GM12878 (cell line): ENCODE measurements around the gene ZNF267. TPM values are rescaled to one million over a fixed set of nuclear protein-coding genes. Genes with fewer than 3 reads are reported as not detected.
"Not testable (repeated sequence)": the region's sequence is repeated elsewhere in the genome, so short reads cannot be mapped to it uniquely, and the experiment has no call there.

ENCODE experiments used
- ATAC-seq: fragments of 200-7000 bp; cut with Tn5 transposase; 3 replicates; pipeline ENCODE4 v1.9.1; 2020; ENCODE audit warnings: mild to moderate bottlenecking, moderate library complexity
- BruUV-seq: library from RNA; stranded (reverse); fragments of 400-500 nt; replicated peaks from 2 replicates; lab custom pipeline; 2021; lab: Mats Ljungman, UMichigan
- CTCF ChIA-PET: fragments of 300-600 bp; sonication (Branson Sonifier 250); formaldehyde crosslinking; extraction: SDS; loops from one replicate; lab custom pipeline; 2021; ENCODE audit warnings: inconsistent platforms; lab: Yijun Ruan, JAX
- POLR2A ChIA-PET: fragments of 350-600 bp; formaldehyde crosslinking; extraction: SDS; loops from one replicate; lab custom pipeline; 2021; ENCODE audit warnings: inconsistent platforms; lab: Charles Lee
- RAD21 ChIA-PET: fragments of 300-600 bp; sonication (Branson Sonifier 250); formaldehyde crosslinking; loops from one replicate; lab custom pipeline; 2023; ENCODE audit warnings: antibody characterized with exemption; ENCODE audit not compliant: unreplicated experiment; lab: Charles Lee
- SMC1A ChIA-PET: fragments of 300-600 bp; sonication (Branson Sonifier 250); formaldehyde crosslinking; loops from one replicate; lab custom pipeline; 2023; ENCODE audit not compliant: unreplicated experiment, uncharacterized antibody; lab: Charles Lee
- DNase-seq: peaks from one replicate; pipeline ENCODE4 v3.0.0-alpha.2; 2011; ENCODE audit warnings: low read depth, low spot score
- FAIRE-seq: peaks from 3 replicates; lab custom pipeline; 2011; peaks lifted over from hg19 to GRCh38; lab: Jason Lieb, UNC
- H2AFZ ChIP-seq: 2 replicates; pipeline ENCODE4 v1.6.0; 2011; ENCODE audit warnings: low read depth, low read length, control low read depth; ENCODE audit not compliant: control insufficient read depth
- H3K27ac ChIP-seq: 2 replicates; pipeline ENCODE4 v1.5.1; 2011; ENCODE audit warnings: control low read depth; ENCODE audit not compliant: control insufficient read depth, insufficient read depth
- H3K27me3 ChIP-seq, 2 experiments: replicated peaks in 1 of 2; 2 replicates each; pipeline versions ENCODE4 v1.6.0 to v1.6.1; 2011; ENCODE audit warnings: low read length in 1 of 2; ENCODE audit not compliant: control insufficient read depth in 2 of 2, insufficient read depth in 2 of 2
- H3K36me3 ChIP-seq, 2 experiments: 2 replicates each; pipeline ENCODE4 v1.5.1; 2011; ENCODE audit warnings: low read length in 1 of 2; ENCODE audit not compliant: control insufficient read depth in 2 of 2, insufficient read depth in 2 of 2
- H3K4me1 ChIP-seq: 2 replicates; pipeline ENCODE4 v1.6.1; 2011; ENCODE audit warnings: mild to moderate bottlenecking, low read length, moderate library complexity, mixed read lengths; ENCODE audit not compliant: control insufficient read depth, insufficient read depth
- H3K4me2 ChIP-seq: 2 replicates; pipeline ENCODE4 v1.6.0; 2011; ENCODE audit warnings: control low read depth; ENCODE audit not compliant: control insufficient read depth, insufficient read depth
- H3K4me3 ChIP-seq: fragments of 200-600 bp; sonication (generic); 2 replicates; pipeline ENCODE4 v1.5.1; 2016
- H3K79me2 ChIP-seq: 2 replicates; pipeline ENCODE4 v1.6.0; 2011; ENCODE audit warnings: low read length; ENCODE audit not compliant: control insufficient read depth, insufficient read depth
- H3K9ac ChIP-seq: 2 replicates; pipeline ENCODE4 v1.8.0; 2011; ENCODE audit warnings: low read length, control low read depth, mixed read lengths; ENCODE audit not compliant: control insufficient read depth, insufficient read depth
- H3K9me3 ChIP-seq: replicated peaks from 3 replicates; pipeline ENCODE4 v1.5.1; 2011; ENCODE audit warnings: mild to moderate bottlenecking, low read length; ENCODE audit not compliant: control insufficient read depth, insufficient read depth
- H4K20me1 ChIP-seq: 2 replicates; pipeline ENCODE4 v1.6.0; 2011; ENCODE audit not compliant: control insufficient read depth, insufficient read depth
- ASH2L ChIP-seq: fragments of 300-600, 200-600 bp; sonication (generic); IDR thresholded peaks from 2 replicates; pipeline ENCODE4 v1.6.1; 2017; ENCODE audit warnings: low read depth, mild to moderate bottlenecking, borderline replicate concordance
- BCL11A ChIP-seq: IDR thresholded peaks from 2 replicates; pipeline ENCODE4 v1.6.1; 2011; ENCODE audit warnings: low read depth, low read length
- BHLHE40 ChIP-seq, 2 experiments: fragments of 450-650 bp in 1 of 2; IDR thresholded peaks; 2 replicates each; pipeline ENCODE4 v1.6.1; 2011 to 2017; ENCODE audit warnings: low read depth in 2 of 2, borderline replicate concordance in 1 of 2, improper control_type of control experiment in 1 of 2, low read length in 1 of 2, mild to moderate bottlenecking in 1 of 2
- HCFC1 ChIP-seq: fragments of 150-350 bp; IDR thresholded peaks from 2 replicates; pipeline ENCODE4 v1.6.1; 2014; ENCODE audit warnings: low read length
- NFYA ChIP-seq: IDR thresholded peaks from 2 replicates; pipeline ENCODE4 v1.6.1; 2011; ENCODE audit warnings: low read depth, mild to moderate bottlenecking, low read length, improper control_type of control experiment, borderline replicate concordance
- SMARCA5 ChIP-seq: fragments of 450-650 bp; IDR thresholded peaks from 2 replicates; pipeline ENCODE4 v1.6.1; 2017; ENCODE audit warnings: mild to moderate bottlenecking
- SREBF1 ChIP-seq: IDR thresholded peaks from 2 replicates; pipeline ENCODE4 v1.6.1; 2012; ENCODE audit warnings: mild to moderate bottlenecking, low read length
- TCF3 ChIP-seq: IDR thresholded peaks from 2 replicates; pipeline ENCODE4 v1.6.1; 2012; ENCODE audit warnings: low read depth, mild to moderate bottlenecking, low read length, borderline replicate concordance; ENCODE audit not compliant: insufficient read depth
- WGBS: methylation state at CpG from one replicate; pipeline ENCODE4 v1.1.6; 2016; ENCODE audit warnings: low lambda C conversion rate; ENCODE audit not compliant: insufficient replicate concordance, insufficient coverage; ENCODE audit errors: missing lambda C conversion rate; 5-methylcytosine and 5-hydroxymethylcytosine counted together
- in situ Hi-C: fragments of 300-500 bp; cut with MboI; formaldehyde crosslinking; loops from 9 replicates; pipeline ENCODE4 v1.14.3; 2018; ENCODE audit warnings: mixed read lengths
- intact Hi-C: fragments of 100-400 bp; cut with micrococcal nuclease; formaldehyde crosslinking; loops from one replicate; pipeline ENCODE4 v1.14.2; 2022; ENCODE audit not compliant: unreplicated experiment
- polyA plus RNA-seq, 11 experiments: library from polyadenylated mRNA; depleted of rRNA in 4 of 11; unstranded in 6 of 11; stranded (reverse) in 5 of 11; fragments of >200 nt; fragmentation: Nextera tagmentation in 4 of 11; fragmentation: Illumina TruSeq in 1 of 11; extraction: Ambion mirVana in 4 of 11; extraction: Trizol in 1 of 11; gene quantifications; 1 replicate in 1 of 11; 2 replicates in 10 of 11; pipeline versions ENCODE4 v1.2.1 to v1.2.3, GENCODE V29; 2011 to 2016; ENCODE audit warnings: inconsistent platforms in 2 of 11, missing spikeins in 2 of 11, low read depth in 1 of 11
- total RNA-seq, 4 experiments: library from RNA; depleted of rRNA in 3 of 4; stranded (reverse); fragments of >200 nt in 3 of 4; fragmentation: Illumina TruSeq in 1 of 4; extraction: Trizol in 1 of 4; gene quantifications; 2 replicates each; pipeline versions ENCODE4 v1.2.1 to v1.2.3, GENCODE V29; 2013 to 2021
- TF ChIP-seq, protein P1 (sequence below): fragments of 450-650 bp; formaldehyde crosslinking; IDR thresholded peaks from 2 replicates; pipeline ENCODE4 v1.4.0; 2022; ENCODE audit warnings: mild to moderate bottlenecking, moderate library complexity
- TF ChIP-seq, protein P2 (sequence below): IDR thresholded peaks from 2 replicates; pipeline ENCODE4 v1.6.1; 2012; ENCODE audit warnings: low read depth, low read length, improper control_type of control experiment

Gene ZNF267
- total and polyA plus RNA-seq, 10 of the 15 experiments (the other 5 are each of a cell fraction or from before 2014, with no cell fraction given) = 16.3 to 54.6 (median 29.6) TPM

DNA sequence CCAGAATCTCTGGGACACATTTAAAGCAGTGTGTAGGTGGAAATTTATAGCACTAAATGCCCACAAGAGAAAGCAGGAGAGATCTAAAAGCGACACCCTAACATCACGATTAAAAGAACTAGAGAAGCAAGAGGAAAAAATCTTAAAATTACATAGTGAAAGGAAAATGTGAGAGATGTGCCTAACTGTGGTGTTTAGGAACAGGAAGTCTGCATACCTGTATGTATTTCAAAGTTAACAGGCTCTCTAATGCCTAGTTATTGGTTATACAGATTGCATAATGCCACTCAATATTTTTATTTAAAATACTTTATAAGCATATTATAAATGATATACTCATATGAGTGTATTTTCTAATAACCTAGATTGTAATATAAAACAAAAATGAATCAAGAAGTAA, 25.9 kb downstream of the ZNF267 start:
- POLR2A ChIA-PET = no interaction called here
- no peaks in the 10 kb centered on the region for H3K27me3 ChIP-seq
- CTCF ChIA-PET = no interaction called here
- H3K4me2 ChIP-seq = no peak overlapping the region
- 0 out of 2 replicates have a peak, but pooled peaks cover 2% of the 10 kb centered on the region for H4K20me1 ChIP-seq
- no peak overlapping the region for H3K4me3 ChIP-seq
- WGBS = 93% methylated on average over 2 of the region's 2 CpGs
- in situ Hi-C loops (loop anchor here (25.0 kb wide), 4 partner anchors 1137 to 1812 kb away; partner anchors contain the start of genes CFAP119, FBRS, ITGAL and PPP4C), intact Hi-C loops (no loop called here)
- no peak for ATAC-seq
- peaks cover 31% of the 10 kb centered on the region for H3K79me2 ChIP-seq
- no TSS peak for BruUV-seq
- peaks cover 25% of the 10 kb centered on the region for H3K9me3 ChIP-seq
- H2AFZ ChIP-seq = no peak overlapping the region
- DNase-seq = no peak
- peaks cover 10 to 37% of the 10 kb centered on the region in 2 experiments for H3K36me3 ChIP-seq
- no peak for FAIRE-seq
- no peak overlapping the region for H3K9ac ChIP-seq
- no peak overlapping the region for H3K27ac ChIP-seq
- TF ChIP-seq, protein P1, sequence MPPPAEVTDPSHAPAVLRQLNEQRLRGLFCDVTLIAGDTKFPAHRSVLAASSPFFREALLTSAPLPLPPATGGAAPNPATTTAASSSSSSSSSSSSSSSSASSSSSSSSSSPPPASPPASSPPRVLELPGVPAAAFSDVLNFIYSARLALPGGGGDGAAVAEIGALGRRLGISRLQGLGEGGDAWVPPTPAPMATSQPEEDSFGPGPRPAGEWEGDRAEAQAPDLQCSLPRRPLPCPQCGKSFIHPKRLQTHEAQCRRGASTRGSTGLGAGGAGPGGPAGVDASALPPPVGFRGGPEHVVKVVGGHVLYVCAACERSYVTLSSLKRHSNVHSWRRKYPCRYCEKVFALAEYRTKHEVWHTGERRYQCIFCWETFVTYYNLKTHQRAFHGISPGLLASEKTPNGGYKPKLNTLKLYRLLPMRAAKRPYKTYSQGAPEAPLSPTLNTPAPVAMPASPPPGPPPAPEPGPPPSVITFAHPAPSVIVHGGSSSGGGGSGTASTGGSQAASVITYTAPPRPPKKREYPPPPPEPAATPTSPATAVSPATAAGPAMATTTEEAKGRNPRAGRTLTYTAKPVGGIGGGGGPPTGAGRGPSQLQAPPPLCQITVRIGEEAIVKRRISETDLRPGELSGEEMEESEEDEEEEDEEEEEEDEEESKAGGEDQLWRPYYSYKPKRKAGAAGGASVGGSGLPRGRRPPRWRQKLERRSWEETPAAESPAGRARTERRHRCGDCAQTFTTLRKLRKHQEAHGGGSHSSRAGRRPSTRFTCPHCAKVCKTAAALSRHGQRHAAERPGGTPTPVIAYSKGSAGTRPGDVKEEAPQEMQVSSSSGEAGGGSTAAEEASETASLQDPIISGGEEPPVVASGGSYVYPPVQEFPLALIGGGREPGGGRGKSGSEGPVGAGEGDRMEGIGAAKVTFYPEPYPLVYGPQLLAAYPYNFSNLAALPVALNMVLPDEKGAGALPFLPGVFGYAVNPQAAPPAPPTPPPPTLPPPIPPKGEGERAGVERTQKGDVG = no peak
- TF ChIP-seq HCFC1 (no peak), BCL11A (no peak), ASH2L (no peak), BHLHE40 (IDR thresholded peaks at IDR 0.05; ENCODE audit: borderline replicate concordance in 1 of 2, low read depth in 2 of 2, low read length in 1 of 2) (no peak), NFYA (no peak), SREBF1 (no peak), SMARCA5 (no peak), TCF3 (no peak)
- TF ChIP-seq, protein P2, sequence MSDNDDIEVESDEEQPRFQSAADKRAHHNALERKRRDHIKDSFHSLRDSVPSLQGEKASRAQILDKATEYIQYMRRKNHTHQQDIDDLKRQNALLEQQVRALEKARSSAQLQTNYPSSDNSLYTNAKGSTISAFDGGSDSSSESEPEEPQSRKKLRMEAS = no peak
- RAD21 ChIA-PET = no interaction called here
- H3K4me1 ChIP-seq = no peaks in the 10 kb centered on the region
- SMC1A ChIA-PET = no interaction called here

DNA sequence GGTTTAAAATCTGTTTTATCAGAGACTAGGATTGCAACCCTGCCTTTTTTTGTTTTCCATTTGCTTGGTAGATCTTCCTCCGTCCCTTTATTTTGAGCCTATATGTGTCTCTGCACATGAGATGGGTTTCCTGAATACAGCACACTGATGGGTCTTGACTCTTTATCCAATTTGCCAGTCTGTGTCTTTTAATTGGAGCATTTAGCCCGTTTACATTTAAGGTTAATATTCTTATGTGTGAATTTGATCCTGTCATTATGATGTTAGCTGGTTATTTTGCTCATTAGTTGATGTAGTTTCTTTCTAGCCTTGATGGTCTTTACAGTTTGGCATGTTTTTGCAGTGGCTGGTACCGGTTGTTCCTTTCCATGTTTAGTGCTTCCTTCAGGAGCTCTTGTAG, 31.0 kb downstream of the ZNF267 start:
- FAIRE-seq, DNase-seq, H3K4me2 ChIP-seq, in situ Hi-C loops, H3K4me1 ChIP-seq, H4K20me1 ChIP-seq, H3K27me3 ChIP-seq, H3K9ac ChIP-seq, intact Hi-C loops, BruUV-seq, ATAC-seq, POLR2A ChIA-PET, H3K4me3 ChIP-seq, RAD21 ChIA-PET, CTCF ChIA-PET, H2AFZ ChIP-seq, H3K27ac ChIP-seq, SMC1A ChIA-PET: not testable (repeated sequence)
- WGBS = 80% methylated on average over 3 of the region's 3 CpGs
- Histone ChIP-seq H3K79me2 (peaks cover 21% of the 10 kb centered on the region), H3K36me3 (peaks cover 8 to 14% of the 10 kb centered on the region in 2 experiments; a peak in 3 of 4 replicates), H3K9me3 (peaks cover 21% of the 10 kb centered on the region)
